OCI-LY1 (cell line): ENCODE results near the gene RREB1.
A peak's percentile ranks its signal among the peaks of the same experiment; 100 is the strongest.

Source experiments
- CTCF ChIP-seq: fragments of 200-600 bp; sonication (generic), shearing (Covaris generic); IDR thresholded peaks from 2 replicates; pipeline ENCODE4 v1.5.1; 2017; ENCODE audit warnings: mild to moderate bottlenecking, antibody characterized with exemption, low read length, moderate library complexity, mixed read lengths
- EZH2 ChIP-seq: fragments of 200-600 bp; sonication (generic), shearing (Covaris generic); IDR thresholded peaks from 2 replicates; pipeline ENCODE4 v1.8.0; 2017; ENCODE audit warnings: borderline replicate concordance, mixed run types, mild to moderate bottlenecking, antibody characterized with exemption, low read length, moderate library complexity, mixed read lengths

GRCh38 chr6:7243179-7243981 lies 135.6 kb downstream of the RREB1 start:
- peak; percentile 86 for TF ChIP-seq CTCF
- TF ChIP-seq EZH2: no peak
